Spleen (tissue), 11 donors: ENCODE measurements around the gene CELA1. TPM values are rescaled to one million over a fixed set of nuclear protein-coding genes. Genes with fewer than 3 reads are reported as not detected.

Source experiments
- DNase-seq: peaks from one replicate; pipeline ENCODE4 v3.0.0-alpha.2; 2020
- H3K27ac ChIP-seq, 8 donors: fragments of 200-600 bp; sonication (generic) in 7 of 8; 1 replicate in 4 of 8; 2 replicates in 4 of 8; pipeline versions ENCODE4 v1.5.0 to v1.8.0; 2016 to 2021; ENCODE audit warnings: inconsistent platforms in 4 of 8, mild to moderate bottlenecking in 4 of 8, moderate library complexity in 1 of 8
- H3K27me3 ChIP-seq, 7 donors: fragments of 200-600 bp; sonication (generic) in 6 of 7; replicated peaks in 1 of 7; 1 replicate in 4 of 7; 2 replicates in 3 of 7; pipeline versions ENCODE4 v1.5.0 to v1.8.0; 2016 to 2021; ENCODE audit warnings: inconsistent platforms in 3 of 7, mild to moderate bottlenecking in 1 of 7
- H3K36me3 ChIP-seq, 6 donors: fragments of 200-600 bp; sonication (generic) in 5 of 6; 1 replicate in 4 of 6; 2 replicates in 2 of 6; pipeline versions ENCODE4 v1.5.0 to v1.8.0; 2016 to 2021; ENCODE audit warnings: inconsistent platforms in 2 of 6
- H3K4me1 ChIP-seq, 6 donors: fragments of 200-600 bp; sonication (generic) in 5 of 6; 1 replicate in 3 of 6; 2 replicates in 3 of 6; pipeline versions ENCODE4 v1.5.0 to v1.8.0; 2016 to 2021; ENCODE audit warnings: inconsistent platforms in 3 of 6
- H3K4me3 ChIP-seq, 8 donors: fragments of 200-600 bp; sonication (generic) in 7 of 8; 1 replicate in 4 of 8; 2 replicates in 4 of 8; pipeline versions ENCODE4 v1.5.0 to v1.8.0; 2016 to 2021; ENCODE audit warnings: inconsistent platforms in 4 of 8, mild to moderate bottlenecking in 4 of 8, moderate library complexity in 2 of 8
- H3K9me3 ChIP-seq, 8 donors: fragments of 200-600 bp; sonication (generic) in 7 of 8; 1 replicate in 4 of 8; 2 replicates in 4 of 8; pipeline versions ENCODE4 v1.5.0 to v1.8.0; 2016 to 2021; ENCODE audit warnings: inconsistent platforms in 4 of 8
- POLR2A ChIP-seq, 3 donors: fragments of 450-650 bp; IDR thresholded peaks; one replicate each; pipeline ENCODE4 v1.5.1; 2017; ENCODE audit warnings: antibody characterized with exemption in 3 of 3, mild to moderate bottlenecking in 1 of 3
- POLR2AphosphoS5 ChIP-seq, 3 donors: sonication (generic); formaldehyde crosslinking; IDR thresholded peaks; one replicate each; pipeline ENCODE4 v1.5.1; 2017; ENCODE audit warnings: antibody characterized with exemption in 3 of 3
- WGBS, 5 donors: extraction: QIAGEN DNeasy Blood & Tissue Kit in 3 of 5; methylation state at CpG; one replicate each; pipeline versions ENCODE4 v1.1.5 to v1.1.7; 2013 to 2018; 5-methylcytosine and 5-hydroxymethylcytosine counted together
- intact Hi-C: fragments of 100-400 bp; cut with DNase I; formaldehyde crosslinking; loops from one replicate; pipeline ENCODE4 v1.15.0; 2023; ENCODE audit warnings: low total_unique reads
- polyA plus RNA-seq, 3 donors: library from polyadenylated mRNA; stranded (reverse); fragments of 200-250 nt; gene quantifications; one replicate each; pipeline ENCODE4 v1.2.1, GENCODE V29; 2013
- total RNA-seq, 7 donors: library from RNA; depleted of rRNA in 3 of 7; stranded (reverse); fragments of >200 nt in 3 of 7; fragmentation: NEBNext Ultra II Directional in 4 of 7; extraction: Animal tissue kit (Norgen Biotek cat#: 25700) in 4 of 7; gene quantifications; one replicate each; pipeline versions ENCODE4 v1.1.0 to v1.2.1, GENCODE V29; 2016 to 2021
- TF ChIP-seq, protein P1 (sequence below), 11 experiments: fragments of 200-600 bp in 7 of 11; fragments of 450-650 bp in 4 of 11; sonication (generic) in 4 of 11; IDR thresholded peaks in 8 of 11; conservative IDR thresholded peaks in 3 of 11; 1 replicate in 7 of 11; 2 replicates in 4 of 11; pipeline versions ENCODE4 v1.4.0 to v1.8.0; 2016 to 2021; ENCODE audit warnings: antibody characterized with exemption in 11 of 11, inconsistent platforms in 4 of 11, mild to moderate bottlenecking in 1 of 11
- donor health status: healthy with polysubstance abuse.
- donor health status: DM: no; HTN: no; CAD: no; lungs with moderate emphysema.
- donor health status: DM: no; HTN: no; CAD: no.
- donor health status: Bipolar disorder and iron deficiency.
- donor health status: healthy.
- donor health status: DM: no; HTN: no; CAD: no.
- donor health status: DM: yes; HTN: yes; CAD: no.

The CELA1 gene
- total and polyA plus RNA-seq, 10 donors = 0.21 TPM; not detected in 9

DNA sequence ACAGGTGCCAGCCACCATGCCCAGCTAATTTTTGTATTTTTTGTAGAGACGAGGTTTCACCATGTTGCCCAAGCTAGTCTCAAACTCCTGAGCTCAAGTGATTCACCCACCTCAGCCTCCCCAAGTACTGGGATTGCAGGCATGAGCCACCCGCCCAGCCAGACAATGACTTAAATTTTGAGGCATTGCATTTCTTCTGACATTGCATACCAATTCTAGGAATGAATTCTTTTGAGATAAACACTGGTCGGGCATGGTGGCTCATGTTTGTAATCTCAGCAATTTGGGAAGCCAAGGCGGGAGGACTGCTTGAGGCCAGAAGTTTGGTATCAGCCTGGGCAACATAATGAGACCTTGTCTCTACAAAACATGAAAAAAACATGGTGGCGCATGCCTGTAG is 2.5 kb upstream of the CELA1 start:
- no peak overlapping the region for H3K27ac ChIP-seq
- no peak for TF ChIP-seq POLR2A (IDR thresholded peaks at IDR 0.05)
- TF ChIP-seq, protein P1, sequence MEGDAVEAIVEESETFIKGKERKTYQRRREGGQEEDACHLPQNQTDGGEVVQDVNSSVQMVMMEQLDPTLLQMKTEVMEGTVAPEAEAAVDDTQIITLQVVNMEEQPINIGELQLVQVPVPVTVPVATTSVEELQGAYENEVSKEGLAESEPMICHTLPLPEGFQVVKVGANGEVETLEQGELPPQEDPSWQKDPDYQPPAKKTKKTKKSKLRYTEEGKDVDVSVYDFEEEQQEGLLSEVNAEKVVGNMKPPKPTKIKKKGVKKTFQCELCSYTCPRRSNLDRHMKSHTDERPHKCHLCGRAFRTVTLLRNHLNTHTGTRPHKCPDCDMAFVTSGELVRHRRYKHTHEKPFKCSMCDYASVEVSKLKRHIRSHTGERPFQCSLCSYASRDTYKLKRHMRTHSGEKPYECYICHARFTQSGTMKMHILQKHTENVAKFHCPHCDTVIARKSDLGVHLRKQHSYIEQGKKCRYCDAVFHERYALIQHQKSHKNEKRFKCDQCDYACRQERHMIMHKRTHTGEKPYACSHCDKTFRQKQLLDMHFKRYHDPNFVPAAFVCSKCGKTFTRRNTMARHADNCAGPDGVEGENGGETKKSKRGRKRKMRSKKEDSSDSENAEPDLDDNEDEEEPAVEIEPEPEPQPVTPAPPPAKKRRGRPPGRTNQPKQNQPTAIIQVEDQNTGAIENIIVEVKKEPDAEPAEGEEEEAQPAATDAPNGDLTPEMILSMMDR (IDR thresholded peaks at IDR 0.05 in 8 of 11, conservative IDR thresholded peaks at IDR 0.05 in 3 of 11) = no peak
- TF ChIP-seq POLR2AphosphoS5 (IDR thresholded peaks at IDR 0.05) = no peak
- WGBS, 5 donors = 82 to 99% (median 91%) methylated on average over 5 of the region's 5 CpGs
- H3K36me3 ChIP-seq = peaks cover 0 to 7% (median 0%) of the 10 kb centered on the region in 6 donors
- H3K4me1 ChIP-seq = peaks cover 0 to 3% (median 0%) of the 10 kb centered on the region in 6 donors
- intact Hi-C loops = no loop called here
- DNase-seq = no peak
- H3K4me3 ChIP-seq = no peak overlapping the region
- no peaks in the 10 kb centered on the region for H3K27me3 ChIP-seq
- no peaks in the 10 kb centered on the region for H3K9me3 ChIP-seq

DNA sequence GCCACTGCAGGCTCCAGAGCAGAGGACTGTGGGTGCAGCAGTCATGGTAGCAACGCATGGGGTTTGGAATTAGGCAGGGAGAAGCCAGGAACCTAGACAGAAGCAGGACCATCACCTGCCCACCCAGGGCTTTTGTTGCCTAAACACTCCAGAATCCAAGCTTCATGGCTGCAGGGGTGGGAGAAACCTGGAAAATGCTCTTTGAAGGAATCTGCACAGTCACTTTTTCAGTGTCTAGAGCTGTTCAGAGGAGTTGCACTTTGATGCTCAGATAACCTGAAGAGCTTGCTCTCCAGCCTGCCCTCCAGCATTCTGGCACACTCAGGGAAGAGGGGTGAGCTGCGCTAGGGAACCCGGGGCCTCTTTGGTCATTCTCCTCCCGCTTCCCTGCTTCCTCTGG is 1.6 kb upstream of the CELA1 start:
- TF ChIP-seq POLR2AphosphoS5 (IDR thresholded peaks at IDR 0.05) (no peak), POLR2A (IDR thresholded peaks at IDR 0.05) (no peak)
- TF ChIP-seq, protein P1 (IDR thresholded peaks at IDR 0.05 in 8 of 11, conservative IDR thresholded peaks at IDR 0.05 in 3 of 11) = no peak
- no peak for DNase-seq
- intact Hi-C loops = no loop called here
- Histone ChIP-seq H3K4me3 (no peak overlapping the region), H3K4me1 (peaks cover 0 to 10% (median 3%) of the 10 kb centered on the region in 6 donors), H3K9me3 (no peaks in the 10 kb centered on the region), H3K36me3 (no peaks in the 10 kb centered on the region), H3K27ac (no peak overlapping the region), H3K27me3 (no peaks in the 10 kb centered on the region)
- 81 to 95% (median 88%) methylated on average over 4 of the region's 4 CpGs for WGBS, 5 donors

DNA sequence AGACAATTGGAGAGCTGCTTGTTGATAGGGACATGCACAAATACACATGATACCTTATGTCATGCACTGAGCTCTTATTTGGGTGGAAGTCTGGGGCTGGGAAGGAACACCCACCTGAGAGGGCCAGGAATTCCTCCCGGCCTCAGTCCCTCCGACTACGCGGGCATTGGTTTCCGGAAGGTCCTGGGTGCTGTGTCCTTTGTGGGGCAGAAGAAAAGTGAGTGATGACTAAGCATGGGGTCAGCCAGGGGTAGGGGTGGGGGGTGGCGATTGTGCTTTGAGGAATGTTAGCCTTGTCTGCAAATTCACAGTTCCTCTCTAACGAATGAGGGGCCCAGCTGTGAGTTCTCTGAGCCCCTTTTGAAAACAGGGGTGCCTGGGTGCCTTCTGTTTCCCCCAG is 798 bp downstream of the CELA1 start:
- Histone ChIP-seq H3K4me1 (peaks cover 9 to 34% (median 16%) of the 10 kb centered on the region in 6 donors), H3K27me3 (no peaks in the 10 kb centered on the region), H3K9me3 (no peaks in the 10 kb centered on the region), H3K36me3 (no peaks in the 10 kb centered on the region), H3K4me3 (no peak overlapping the region), H3K27ac (no peak overlapping the region)
- 60 to 73% (median 64%) methylated on average over 7 of the region's 7 CpGs for WGBS, 5 donors
- no peak for TF ChIP-seq POLR2A (IDR thresholded peaks at IDR 0.05)
- no peak for TF ChIP-seq POLR2AphosphoS5 (IDR thresholded peaks at IDR 0.05)
- TF ChIP-seq, protein P1 (IDR thresholded peaks at IDR 0.05 in 8 of 11, conservative IDR thresholded peaks at IDR 0.05 in 3 of 11) = no peak
- intact Hi-C loops = no loop called here
- DNase-seq = no peak

DNA sequence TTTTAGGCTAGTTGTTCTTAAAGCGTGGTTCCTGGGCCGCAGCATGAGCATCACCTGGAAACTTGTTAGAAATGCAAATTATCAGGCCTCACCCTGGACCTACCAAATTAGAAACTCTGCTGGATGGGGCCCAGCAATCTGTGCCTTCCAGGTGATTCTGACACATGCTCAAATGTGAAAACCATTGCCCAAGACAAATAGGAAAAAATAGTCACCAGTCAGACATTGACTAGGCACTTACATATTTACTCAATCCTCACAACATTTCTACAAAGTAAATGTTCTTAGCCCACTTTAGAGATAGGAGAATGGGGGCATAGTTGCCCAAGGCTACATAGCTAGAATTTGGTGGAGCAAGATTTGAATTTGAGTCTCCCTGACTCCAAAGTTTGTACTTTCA is 3.3 kb downstream of the CELA1 start:
- H3K4me3 ChIP-seq = no peak overlapping the region
- intact Hi-C loops = loop anchor here (5.0 kb wide), 2 partner anchors 81 to 296 kb away; partner anchors contain the start of gene LETMD1
- peaks cover 9 to 37% (median 16%) of the 10 kb centered on the region in 6 donors for H3K4me1 ChIP-seq
- DNase-seq = no peak
- H3K27ac ChIP-seq = no peak overlapping the region
- no peaks in the 10 kb centered on the region for H3K36me3 ChIP-seq
- WGBS, 5 donors = 72 to 86% (median 80%) methylated on average over 2 of the region's 2 CpGs
- no peak for TF ChIP-seq POLR2AphosphoS5 (IDR thresholded peaks at IDR 0.05)
- TF ChIP-seq POLR2A (IDR thresholded peaks at IDR 0.05) = no peak
- TF ChIP-seq, protein P1 (IDR thresholded peaks at IDR 0.05 in 8 of 11, conservative IDR thresholded peaks at IDR 0.05 in 3 of 11) = no peak
- H3K9me3 ChIP-seq = no peaks in the 10 kb centered on the region
- H3K27me3 ChIP-seq = no peaks in the 10 kb centered on the region
